Measurements from ENCODE around the gene LRRC26.

LRRC26 gene

DNA sequence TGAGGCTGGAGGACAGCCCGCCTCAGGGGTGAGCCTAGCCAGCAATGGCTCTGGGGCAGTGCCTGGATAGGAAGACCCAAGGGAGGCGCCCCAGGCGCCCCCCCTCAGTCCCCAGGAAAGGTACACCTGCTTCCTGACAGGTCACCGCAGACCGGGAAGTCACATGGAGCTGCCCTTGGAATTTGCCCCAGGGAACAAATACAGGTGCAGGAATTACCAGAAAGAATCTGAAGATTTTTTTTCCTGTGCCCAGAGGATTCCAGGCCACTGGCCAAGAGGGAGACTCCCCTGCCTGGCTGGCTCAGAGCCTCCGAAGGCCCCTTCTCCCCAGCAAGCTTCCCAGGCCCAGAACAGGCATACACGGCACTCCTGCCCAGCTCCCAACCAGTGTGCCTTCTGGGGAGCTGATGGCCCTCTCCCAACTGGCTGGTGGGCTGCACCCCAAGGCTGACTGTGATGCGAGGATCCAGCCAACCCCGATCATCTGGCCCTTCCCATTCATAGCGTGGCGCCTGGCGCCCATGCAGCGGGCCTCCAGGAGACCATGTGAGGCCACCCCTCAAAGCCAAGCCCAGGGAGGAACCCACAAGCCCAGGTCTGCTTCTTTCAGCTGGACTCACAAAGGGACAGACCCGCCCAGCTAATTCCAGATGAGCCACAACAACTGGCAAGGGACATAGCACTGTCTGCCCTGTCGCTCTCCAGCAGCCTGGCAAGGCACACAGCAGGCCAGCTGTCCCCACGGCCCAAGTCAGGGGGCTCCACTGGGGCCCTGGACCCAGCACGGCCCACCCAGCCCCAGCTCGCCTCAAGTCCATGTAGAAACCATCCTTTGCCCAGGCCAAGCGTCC lies 28.4 kb upstream of the LRRC26 start:
- DNase-seq (ENCODE audit: low read depth), result no peak
- peak overlapping the region; percentile 52 for H3K4me3 ChIP-seq (ENCODE audit: low read length)
- TF ChIP-seq, protein P1, sequence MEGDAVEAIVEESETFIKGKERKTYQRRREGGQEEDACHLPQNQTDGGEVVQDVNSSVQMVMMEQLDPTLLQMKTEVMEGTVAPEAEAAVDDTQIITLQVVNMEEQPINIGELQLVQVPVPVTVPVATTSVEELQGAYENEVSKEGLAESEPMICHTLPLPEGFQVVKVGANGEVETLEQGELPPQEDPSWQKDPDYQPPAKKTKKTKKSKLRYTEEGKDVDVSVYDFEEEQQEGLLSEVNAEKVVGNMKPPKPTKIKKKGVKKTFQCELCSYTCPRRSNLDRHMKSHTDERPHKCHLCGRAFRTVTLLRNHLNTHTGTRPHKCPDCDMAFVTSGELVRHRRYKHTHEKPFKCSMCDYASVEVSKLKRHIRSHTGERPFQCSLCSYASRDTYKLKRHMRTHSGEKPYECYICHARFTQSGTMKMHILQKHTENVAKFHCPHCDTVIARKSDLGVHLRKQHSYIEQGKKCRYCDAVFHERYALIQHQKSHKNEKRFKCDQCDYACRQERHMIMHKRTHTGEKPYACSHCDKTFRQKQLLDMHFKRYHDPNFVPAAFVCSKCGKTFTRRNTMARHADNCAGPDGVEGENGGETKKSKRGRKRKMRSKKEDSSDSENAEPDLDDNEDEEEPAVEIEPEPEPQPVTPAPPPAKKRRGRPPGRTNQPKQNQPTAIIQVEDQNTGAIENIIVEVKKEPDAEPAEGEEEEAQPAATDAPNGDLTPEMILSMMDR (conservative IDR thresholded peaks at IDR 0.05; ENCODE audit: low read length), result no peak

DNA sequence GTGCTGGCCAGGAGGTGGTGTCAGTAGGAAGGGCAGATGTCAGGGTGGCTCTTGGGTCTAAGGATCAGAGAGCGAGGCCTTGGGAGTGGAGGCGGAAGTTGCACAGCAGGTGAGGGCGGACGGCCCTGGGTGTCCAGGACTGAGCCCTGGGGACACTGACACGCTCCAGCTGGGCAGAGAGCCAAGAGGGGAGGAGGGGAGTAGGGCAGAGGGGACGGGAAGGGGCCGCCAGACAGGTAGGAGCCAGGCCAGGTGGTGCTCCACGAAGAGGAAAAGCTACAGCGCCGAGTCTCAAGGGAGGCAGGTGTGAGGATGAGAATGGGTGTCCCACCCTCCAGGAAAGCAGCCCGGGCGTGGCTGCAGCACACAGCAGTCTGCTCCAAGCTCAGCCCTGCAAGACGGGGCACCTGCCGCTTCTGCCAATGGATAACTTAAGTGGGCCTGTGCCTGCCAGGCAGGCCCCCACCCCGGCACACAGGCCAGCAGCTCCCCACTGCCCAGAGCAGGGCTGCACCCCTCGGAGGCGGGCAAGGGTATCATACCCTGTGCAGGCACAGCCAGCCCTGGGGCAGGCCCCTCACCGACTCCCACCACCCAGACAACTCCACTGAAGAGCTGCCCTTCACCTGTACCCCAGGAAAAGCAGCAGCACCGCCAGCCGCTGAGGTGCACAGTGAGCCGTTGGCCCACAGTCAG lies 25.8 kb upstream of the LRRC26 start:
- no peak for DNase-seq (ENCODE audit: low read depth)
- no peak overlapping the region for H3K4me3 ChIP-seq (ENCODE audit: low read length)
- TF ChIP-seq, protein P1 (conservative IDR thresholded peaks at IDR 0.05; ENCODE audit: low read length), result no peak

DNA sequence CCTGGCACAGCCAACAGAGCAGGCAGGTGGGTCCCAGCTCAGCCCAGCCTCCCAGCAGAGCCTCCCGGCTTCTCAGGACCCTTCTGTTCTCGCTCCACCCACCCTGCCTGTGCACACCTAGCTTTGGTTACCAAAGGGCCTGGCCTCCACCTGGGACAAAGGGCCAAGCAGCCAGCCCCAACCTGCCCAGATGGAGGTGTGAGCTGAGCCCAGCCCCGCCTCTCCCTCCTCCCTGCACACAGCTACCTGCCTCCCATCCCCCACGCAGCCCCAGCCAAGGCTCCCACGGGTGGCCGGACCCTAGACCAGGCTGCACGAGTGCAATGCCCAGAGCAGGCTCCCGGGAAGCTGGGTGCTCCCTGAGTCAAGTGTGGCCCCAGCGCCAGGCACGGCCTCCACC lies 25.1 kb upstream of the LRRC26 start:
- TF ChIP-seq, protein P1 (conservative IDR thresholded peaks at IDR 0.05; ENCODE audit: low read length), result no peak
- DNase-seq (ENCODE audit: low read depth), result no peak
- no peak overlapping the region for H3K4me3 ChIP-seq (ENCODE audit: low read length)

DNA sequence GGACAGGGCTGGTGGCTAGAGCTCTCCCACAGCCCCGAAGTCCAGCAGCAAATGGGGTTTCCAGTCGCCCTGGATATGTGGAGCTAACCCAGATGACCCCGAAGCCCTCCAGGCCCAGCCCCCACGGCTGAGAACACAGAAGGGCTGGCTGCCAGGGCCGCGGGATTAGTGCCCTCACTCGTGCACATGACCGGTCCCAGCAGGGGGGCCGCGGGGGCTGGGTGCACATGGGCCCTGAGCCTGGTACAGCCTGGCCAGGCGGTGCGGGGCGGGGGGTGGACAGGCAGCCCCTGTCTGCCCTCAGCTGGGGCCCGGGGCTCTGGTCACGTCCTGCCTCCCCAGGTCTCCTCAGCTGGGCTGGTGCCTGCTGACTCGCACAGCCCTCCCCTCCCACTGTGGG lies 24.5 kb upstream of the LRRC26 start:
- TF ChIP-seq, protein P1 (conservative IDR thresholded peaks at IDR 0.05; ENCODE audit: low read length), result no peak
- no peak for DNase-seq (ENCODE audit: low read depth)

DNA sequence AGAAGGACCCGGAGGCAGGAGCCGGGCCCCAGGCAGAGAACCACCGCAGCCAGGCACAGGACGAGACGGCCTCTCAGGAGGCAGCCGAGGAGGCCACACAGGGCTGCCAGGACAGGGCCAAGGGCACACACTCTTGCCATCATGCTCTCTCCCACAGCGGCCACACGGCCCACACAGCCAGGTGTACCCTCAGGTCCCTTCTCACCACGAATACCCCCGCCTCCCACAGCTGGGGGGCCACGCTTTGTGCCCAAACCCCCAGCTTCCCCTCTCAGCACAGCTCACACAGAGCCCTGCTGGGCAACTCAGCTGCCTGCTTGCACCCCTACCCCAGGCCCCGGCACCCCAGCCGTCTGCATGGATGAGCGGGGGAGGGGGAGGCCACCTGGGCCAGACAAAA lies 23.9 kb upstream of the LRRC26 start:
- no peak for DNase-seq (ENCODE audit: low read depth)
- no peak overlapping the region for H3K4me3 ChIP-seq (ENCODE audit: low read length)
- TF ChIP-seq, protein P1 (conservative IDR thresholded peaks at IDR 0.05; ENCODE audit: low read length), result no peak

More for the DNA sequence above, 24.5 kb upstream of the LRRC26 start:
- no peak overlapping the region for H3K4me3 ChIP-seq (ENCODE audit: low read length)

DNA sequence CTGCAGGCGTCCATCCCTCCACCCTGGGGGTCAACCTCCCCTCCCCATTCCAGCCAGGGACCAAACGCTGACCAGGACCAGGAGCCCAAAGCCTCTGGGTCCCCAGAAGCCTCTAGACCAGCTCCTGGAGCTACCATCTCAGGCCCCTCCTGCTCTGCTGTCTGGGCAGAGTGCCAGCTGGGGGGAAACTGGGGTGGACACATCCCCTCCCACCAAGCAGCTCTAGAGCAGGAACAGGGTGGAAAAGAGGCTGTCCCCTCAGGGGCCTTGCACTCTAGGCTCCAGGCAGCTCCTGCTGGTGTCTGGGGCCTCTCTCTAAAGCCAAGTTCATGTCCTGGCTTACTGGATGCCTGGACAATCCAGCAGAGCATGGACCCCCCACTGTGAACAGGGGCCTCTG lies 23.0 kb upstream of the LRRC26 start:
- DNase-seq (ENCODE audit: low read depth), result no peak
- TF ChIP-seq, protein P1 (conservative IDR thresholded peaks at IDR 0.05; ENCODE audit: low read length), result no peak

DNA sequence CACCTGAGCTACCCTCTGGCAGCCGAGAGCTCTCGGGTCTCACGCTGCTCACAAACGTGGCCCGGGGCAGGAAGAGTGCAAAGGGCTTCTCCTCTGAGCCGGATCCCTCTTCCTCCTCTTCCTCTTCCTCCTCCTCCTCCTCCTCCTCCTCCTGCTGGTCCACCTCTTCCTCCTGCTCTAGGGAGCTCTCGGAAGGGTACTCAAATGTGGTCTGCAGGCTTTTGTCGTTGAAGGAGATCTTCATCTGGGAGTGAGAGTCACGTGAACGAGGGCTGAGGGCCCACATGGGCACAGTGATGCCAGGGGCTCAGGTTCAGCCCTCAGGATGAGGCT lies 22.6 kb upstream of the LRRC26 start:
- TF ChIP-seq, protein P1 (conservative IDR thresholded peaks at IDR 0.05; ENCODE audit: low read length), result no peak
- DNase-seq (ENCODE audit: low read depth), result no peak
- H3K4me3 ChIP-seq (ENCODE audit: low read length), result no peak overlapping the region

More for the DNA sequence above, 23.0 kb upstream of the LRRC26 start:
- H3K4me3 ChIP-seq (ENCODE audit: low read length), result no peak overlapping the region

Measured in AG10803 (cell line).